Ishikawa (cell line): Measurements from ENCODE around the gene SAMD3.

ENCODE experiments used
- EGR1 ChIP-seq: IDR thresholded peaks from 2 replicates; pipeline ENCODE4 v1.6.1; 2012
- EP300 ChIP-seq: IDR thresholded peaks from 2 replicates; pipeline ENCODE4 v1.6.1; 2012; ENCODE audit warnings: borderline replicate concordance
- FOXM1 ChIP-seq: IDR thresholded peaks from 2 replicates; pipeline ENCODE4 v1.6.1; 2012; ENCODE audit warnings: low read depth, borderline replicate concordance
- NFIC ChIP-seq: IDR thresholded peaks from 2 replicates; pipeline ENCODE4 v1.6.1; 2012
- RAD21 ChIP-seq: IDR thresholded peaks from 2 replicates; pipeline ENCODE4 v1.6.1; 2012; ENCODE audit warnings: low read depth
- TAF1 ChIP-seq: IDR thresholded peaks from 2 replicates; pipeline ENCODE4 v1.6.1; 2012; ENCODE audit warnings: low read depth, mild to moderate bottlenecking
- TCF12 ChIP-seq: IDR thresholded peaks from 2 replicates; pipeline ENCODE4 v1.6.1; 2012; ENCODE audit warnings: low read depth
- TEAD4 ChIP-seq: IDR thresholded peaks from 2 replicates; pipeline ENCODE4 v1.6.1; 2012
- YY1 ChIP-seq: IDR thresholded peaks from 2 replicates; pipeline ENCODE4 v1.6.1; 2012; ENCODE audit warnings: low read depth
- TF ChIP-seq, protein P1 (sequence below): IDR thresholded peaks from 2 replicates; pipeline ENCODE4 v1.6.1; 2012
- TF ChIP-seq, protein P2 (sequence below): IDR thresholded peaks from 2 replicates; pipeline ENCODE4 v1.6.1; 2012; ENCODE audit warnings: low read depth, mild to moderate bottlenecking

DNA sequence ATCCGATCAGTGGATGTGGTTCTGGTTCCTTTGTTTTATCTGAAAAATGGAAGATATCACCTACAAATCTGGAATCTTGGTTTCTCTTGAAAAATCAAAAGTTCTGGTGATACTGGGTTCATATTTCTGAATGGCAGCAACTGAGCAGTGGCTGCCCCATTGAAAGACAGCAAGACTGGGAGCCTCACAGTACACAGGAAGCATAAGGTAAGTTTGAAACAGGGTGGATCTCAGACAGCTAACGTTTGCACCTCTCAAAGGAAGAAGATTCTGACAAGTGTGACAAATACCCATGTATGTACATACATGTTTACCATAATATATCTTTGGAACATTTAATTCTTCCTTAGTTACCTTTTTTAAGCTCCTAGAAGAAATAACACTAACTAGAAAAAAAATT is at the start of gene SAMD3:
- no peak for TF ChIP-seq NFIC
- TF ChIP-seq TAF1 = no peak
- TF ChIP-seq YY1 = no peak
- TF ChIP-seq EP300 = no peak
- no peak for TF ChIP-seq RAD21
- TF ChIP-seq TEAD4 = no peak
- TF ChIP-seq, protein P1, sequence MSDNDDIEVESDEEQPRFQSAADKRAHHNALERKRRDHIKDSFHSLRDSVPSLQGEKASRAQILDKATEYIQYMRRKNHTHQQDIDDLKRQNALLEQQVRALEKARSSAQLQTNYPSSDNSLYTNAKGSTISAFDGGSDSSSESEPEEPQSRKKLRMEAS = no peak
- no peak for TF ChIP-seq TCF12
- TF ChIP-seq, protein P2, sequence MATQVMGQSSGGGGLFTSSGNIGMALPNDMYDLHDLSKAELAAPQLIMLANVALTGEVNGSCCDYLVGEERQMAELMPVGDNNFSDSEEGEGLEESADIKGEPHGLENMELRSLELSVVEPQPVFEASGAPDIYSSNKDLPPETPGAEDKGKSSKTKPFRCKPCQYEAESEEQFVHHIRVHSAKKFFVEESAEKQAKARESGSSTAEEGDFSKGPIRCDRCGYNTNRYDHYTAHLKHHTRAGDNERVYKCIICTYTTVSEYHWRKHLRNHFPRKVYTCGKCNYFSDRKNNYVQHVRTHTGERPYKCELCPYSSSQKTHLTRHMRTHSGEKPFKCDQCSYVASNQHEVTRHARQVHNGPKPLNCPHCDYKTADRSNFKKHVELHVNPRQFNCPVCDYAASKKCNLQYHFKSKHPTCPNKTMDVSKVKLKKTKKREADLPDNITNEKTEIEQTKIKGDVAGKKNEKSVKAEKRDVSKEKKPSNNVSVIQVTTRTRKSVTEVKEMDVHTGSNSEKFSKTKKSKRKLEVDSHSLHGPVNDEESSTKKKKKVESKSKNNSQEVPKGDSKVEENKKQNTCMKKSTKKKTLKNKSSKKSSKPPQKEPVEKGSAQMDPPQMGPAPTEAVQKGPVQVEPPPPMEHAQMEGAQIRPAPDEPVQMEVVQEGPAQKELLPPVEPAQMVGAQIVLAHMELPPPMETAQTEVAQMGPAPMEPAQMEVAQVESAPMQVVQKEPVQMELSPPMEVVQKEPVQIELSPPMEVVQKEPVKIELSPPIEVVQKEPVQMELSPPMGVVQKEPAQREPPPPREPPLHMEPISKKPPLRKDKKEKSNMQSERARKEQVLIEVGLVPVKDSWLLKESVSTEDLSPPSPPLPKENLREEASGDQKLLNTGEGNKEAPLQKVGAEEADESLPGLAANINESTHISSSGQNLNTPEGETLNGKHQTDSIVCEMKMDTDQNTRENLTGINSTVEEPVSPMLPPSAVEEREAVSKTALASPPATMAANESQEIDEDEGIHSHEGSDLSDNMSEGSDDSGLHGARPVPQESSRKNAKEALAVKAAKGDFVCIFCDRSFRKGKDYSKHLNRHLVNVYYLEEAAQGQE = no peak
- TF ChIP-seq EGR1 = no peak
- TF ChIP-seq FOXM1 = no peak
